ENCODE data around the gene CPEB1.
"Not testable (repeated sequence)": the region's sequence is repeated elsewhere in the genome, so short reads cannot be mapped to it uniquely, and the experiment has no call there.

The CPEB1 gene

DNA sequence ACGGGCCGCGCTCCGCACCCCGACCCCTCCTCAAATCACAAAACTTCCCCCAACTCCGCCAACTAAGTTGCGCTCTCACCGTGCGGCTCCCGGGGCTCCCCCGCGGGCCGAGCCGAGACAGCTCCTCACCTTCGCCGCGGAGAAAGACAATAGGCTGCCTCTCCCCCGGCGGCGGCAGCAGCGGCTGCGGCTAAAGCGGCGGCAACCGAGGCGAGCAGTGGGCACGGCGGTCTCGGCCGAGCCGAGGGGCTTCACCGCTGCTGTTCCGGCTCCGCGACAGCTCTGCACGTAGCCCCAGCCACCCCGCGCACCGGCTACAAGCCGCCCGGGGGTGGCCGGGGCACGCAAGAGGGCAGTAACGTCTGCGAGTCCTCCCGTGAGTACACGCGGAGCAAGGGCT is 133.6 kb downstream of the CPEB1 start:
- DNase-seq (ENCODE audit: low spot score) = not testable (repeated sequence)

DNA sequence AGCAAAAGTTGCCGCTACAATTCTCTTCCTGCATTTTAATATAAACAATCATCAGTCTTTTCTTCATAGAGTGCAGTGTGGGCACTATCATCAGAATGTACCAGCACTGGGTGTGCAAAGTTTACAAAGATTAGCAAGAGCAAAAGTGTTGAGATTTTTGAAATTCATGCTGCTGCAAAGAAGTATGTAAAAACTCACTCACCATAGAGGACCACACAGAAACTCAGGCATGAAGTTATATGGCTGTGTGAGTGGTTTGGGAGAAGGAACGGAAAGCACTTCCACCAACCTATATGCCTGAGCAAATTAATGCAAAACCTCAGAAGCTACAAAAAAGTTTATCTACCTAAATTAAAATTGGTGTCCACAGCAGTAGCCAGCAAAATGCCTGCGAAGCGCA is 139.5 kb downstream of the CPEB1 start:
- DNase-seq (ENCODE audit: low spot score) = not testable (repeated sequence)

DNA sequence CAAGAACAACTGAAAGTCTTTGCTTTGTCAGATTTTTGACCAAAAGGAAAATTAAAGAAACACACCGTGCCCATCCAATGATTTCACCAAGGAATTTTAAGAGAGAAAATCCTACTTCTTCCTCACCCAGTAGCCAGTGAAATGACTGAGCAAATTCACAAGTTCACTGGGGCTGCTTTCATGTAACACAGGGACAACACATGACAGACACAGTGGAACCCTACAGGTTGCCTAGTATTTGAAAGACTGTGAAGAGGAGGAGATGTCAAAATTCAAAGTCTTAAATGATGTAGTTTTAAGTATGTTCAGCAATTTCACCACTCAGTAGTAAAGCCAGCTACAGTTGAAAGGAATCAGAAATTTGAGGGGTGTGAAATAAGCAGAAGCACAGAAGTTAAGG is 140.1 kb downstream of the CPEB1 start:
- DNase-seq (ENCODE audit: low spot score) = not testable (repeated sequence)

DNA sequence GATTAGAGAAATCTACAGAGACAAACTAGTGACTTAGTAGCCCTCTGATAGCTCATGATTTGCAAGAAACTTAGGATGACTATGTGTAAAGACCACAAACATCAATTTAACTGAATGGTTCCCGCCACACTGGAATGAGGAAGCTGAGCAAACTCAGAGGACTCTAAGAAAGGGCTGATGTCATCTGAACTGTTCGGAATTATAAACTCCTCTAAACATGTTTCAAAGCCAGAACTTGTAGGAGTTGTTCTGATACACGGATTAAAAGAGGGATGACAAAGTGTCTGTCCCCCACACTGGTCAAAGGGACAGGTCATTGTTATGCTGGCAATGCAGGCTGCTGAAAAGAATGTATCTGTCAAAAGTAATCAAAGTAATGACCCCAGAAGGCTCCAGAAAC is 141.3 kb downstream of the CPEB1 start:
- DNase-seq (ENCODE audit: low spot score) = not testable (repeated sequence)

DNA sequence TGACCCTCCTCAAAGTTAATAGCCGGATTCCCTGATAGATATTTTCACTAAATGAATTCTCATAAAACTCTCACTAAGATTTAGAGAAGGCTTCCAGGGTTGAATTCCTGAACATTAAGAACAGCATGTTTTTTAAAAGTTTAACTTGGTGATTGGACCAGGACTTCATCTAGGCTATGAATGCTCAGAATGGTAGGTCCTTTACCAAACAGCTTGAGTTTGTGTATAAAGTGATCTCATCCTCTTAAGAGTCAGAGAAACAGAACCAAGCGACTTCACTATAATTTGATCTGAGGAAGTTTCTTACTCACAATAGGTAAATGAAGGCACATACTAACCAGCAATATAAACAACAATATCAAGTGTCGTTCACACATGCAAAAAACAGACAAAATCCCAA is 143.1 kb downstream of the CPEB1 start:
- DNase-seq (ENCODE audit: low spot score) = not testable (repeated sequence)

DNA sequence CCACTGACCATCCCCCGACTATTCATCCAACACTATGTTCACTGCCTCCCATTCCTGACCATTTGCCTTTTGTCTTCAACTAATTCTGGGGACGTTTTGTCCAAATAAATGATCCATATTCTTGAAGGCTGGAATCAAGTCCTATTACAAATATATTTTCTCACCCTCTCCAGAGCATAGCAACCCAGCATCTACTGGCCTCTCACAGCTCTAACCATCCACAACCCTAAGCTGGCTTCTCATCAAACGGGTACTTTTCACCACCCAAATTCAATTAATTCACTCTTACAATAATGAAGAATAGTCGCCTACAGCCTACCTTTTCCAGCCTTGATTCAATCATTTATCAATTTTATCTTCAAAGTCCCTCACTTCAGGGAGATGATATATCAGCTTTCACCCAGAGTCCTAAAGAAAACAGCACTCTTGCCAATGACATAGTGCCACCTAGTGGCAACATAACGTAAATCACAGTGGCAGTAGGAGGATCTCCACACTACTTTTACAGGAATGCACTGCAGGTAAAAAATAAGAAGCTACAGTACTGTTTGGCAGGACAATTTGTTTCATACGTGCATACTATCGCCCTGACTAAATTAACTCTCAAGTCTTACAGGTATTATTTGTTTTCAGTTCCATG is 144.3 kb downstream of the CPEB1 start:
- DNase-seq (ENCODE audit: low spot score) = not testable (repeated sequence)

DNA sequence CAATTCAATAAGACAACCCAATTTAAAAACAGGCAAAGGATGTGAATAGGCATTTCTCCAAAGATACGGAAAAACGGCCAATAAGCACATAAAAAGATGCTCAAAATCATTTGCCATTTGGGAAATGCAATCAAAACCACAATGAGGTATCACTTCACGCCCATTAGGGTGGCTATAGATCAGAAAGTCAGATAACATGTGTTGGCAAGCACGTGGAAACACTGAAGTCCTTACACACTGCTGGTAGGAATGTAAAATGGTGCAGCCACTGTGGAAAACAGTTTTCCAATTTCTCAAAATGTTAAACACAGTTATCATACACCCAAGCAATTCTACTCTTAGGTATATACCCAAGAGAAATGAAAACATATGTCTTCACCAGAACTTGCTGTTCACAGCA is 146.4 kb downstream of the CPEB1 start:
- DNase-seq (ENCODE audit: low spot score) = not testable (repeated sequence)

DNA sequence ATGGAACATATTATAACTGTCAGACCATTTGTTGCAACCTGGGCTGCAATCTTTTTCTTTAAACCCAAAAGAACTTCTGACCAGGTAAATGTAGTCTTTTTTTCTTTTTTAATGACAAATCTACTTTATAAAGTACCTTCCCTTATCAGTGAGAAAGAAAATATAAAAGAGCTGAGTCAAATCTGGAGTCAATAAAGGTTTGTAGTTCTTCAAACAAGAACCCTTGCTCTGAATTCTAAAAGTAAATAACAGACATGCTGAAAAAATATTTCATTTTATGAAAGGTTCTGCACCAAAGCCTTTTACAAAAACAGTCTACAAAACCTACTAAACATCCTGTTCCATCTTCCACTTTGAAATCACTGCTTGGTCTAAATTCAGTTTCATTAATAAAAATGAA is 149.2 kb downstream of the CPEB1 start:
- DNase-seq (ENCODE audit: low spot score) = not testable (repeated sequence)

All from HuH-7 (cell line).